Mesenteric fat pad (tissue), 1 donor: ENCODE measurements around the gene ADCY2. TPM values are rescaled to one million over a fixed set of nuclear protein-coding genes. Genes with fewer than 3 reads are reported as not detected.
"Not testable (repeated sequence)": the region's sequence is repeated elsewhere in the genome, so short reads cannot be mapped to it uniquely, and the experiment has no call there.

Source experiments
- DNase-seq: peaks from one replicate; pipeline ENCODE4 v3.0.0-alpha.2; 2020; ENCODE audit warnings: low spot score
- total RNA-seq: library from RNA; stranded (reverse); fragmentation: NEBNext Ultra II Directional; extraction: Animal tissue kit (Norgen Biotek cat#: 25700); gene quantifications from one replicate; pipeline ENCODE4 v1.2.1, GENCODE V29; 2021
- donor health status: DM: yes; HTN: yes; CAD: no.

Gene ADCY2
- total RNA-seq, 1 donor from 2014 or later, result 1.2 TPM

DNA sequence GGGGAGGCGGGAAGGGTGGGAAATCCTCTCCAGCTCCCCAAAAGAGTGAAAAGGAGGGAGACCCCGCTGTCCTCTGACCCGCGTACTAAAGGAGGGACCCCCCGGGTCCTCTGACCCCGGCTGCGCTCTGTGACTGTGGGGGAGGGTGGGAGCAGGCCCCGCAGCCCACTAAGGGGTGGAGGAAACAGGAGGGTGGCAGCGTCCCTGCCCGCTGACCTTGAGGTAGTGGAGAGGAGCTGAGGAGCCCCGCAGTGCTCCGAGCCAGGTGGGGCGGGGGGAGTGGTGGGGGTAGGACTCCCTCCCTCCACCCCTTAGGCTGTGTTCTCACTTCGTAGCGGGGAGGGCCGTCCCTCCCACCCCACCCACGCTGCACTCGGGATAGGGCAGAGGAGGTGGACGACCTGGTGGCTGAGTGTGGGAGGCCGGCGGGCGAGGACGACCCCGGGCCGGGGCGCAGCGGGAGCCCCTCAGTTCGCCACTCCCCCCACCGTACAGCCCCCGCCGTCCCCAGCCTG lies 449 bp upstream of the ADCY2 start:
- DNase-seq, result no peak

DNA sequence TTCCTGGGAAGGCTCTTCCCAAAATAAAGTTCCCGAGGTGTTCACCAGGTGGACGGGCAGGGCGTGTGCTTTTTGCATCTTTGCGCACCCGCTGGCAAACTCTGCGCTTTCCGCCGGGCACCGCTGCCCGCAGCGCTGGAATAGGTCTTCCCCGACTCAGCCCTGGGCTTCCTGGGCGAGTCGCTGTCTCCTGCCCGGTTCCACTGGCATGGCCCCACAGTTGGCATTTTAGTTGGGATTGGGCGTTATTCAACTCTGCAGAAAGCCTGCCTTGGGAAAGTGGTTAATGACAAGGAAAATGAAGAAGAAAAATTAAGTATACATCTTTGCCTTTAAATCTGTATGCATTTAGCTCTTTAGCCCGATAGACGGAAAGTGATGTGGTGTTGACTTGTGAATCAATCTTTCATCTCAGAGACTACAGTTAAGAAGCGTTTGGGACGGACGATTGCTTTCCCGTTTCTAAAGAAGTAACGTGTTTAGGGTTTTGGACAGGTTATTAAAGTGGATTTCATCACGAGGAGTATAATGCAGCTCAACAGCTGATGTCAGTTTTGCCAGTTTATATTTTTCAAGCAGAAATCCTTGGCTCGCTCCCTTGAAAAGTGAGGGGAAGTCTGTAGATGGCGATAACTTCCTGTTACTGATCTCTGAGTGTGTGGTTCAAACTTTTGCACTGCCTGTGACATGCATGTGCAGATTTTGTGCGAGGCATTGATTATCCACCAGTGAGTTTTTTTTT lies 946 bp downstream of the ADCY2 start:
- no peak for DNase-seq

DNA sequence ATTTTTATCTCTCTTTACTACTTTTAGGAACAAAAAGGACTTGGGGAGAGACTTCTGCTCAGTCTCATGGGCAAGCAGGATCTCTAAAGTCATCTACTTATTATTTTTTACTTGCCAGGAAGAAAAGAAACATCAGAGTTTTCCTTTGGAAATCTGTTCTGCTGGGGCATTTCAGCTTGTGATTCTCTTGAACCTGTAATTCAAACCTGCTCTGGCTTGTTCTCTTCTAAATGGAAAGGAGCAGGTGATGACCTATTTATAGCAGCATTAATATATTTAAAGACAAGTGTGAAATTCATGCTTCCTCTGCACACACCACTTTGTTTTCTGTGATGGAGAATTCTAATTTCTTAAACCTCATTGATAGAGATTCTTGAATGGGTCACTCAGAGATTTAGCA lies 2.0 kb downstream of the ADCY2 start:
- no peak for DNase-seq

- no peak for DNase-seq
Measured at GRCh38 chr5:7398596-7399280, 2.8 kb downstream of the ADCY2 start.

DNA sequence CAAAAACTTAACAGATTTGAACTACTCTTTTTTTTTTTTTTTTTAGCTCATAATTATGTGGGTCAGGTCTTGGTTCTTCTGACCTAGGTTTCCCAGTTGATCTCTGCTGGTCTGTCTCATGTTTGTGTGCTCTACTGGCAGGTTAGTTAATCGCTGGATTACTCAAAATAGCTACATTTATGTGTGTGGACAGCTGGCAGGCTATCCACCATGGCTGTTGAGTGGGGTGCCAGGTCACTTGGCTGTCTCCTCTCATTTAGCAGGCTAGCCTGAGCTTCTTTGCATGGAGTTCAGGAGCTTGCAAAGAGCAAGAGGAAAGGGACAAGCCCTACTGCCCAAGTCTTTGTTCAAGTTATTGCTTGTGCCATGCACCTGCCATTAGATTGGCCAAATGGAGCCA lies 9.3 kb downstream of the ADCY2 start:
- no peak for DNase-seq

- no peak for DNase-seq
Measured at GRCh38 chr5:7410936-7411511, 15.1 kb downstream of the ADCY2 start.

DNA sequence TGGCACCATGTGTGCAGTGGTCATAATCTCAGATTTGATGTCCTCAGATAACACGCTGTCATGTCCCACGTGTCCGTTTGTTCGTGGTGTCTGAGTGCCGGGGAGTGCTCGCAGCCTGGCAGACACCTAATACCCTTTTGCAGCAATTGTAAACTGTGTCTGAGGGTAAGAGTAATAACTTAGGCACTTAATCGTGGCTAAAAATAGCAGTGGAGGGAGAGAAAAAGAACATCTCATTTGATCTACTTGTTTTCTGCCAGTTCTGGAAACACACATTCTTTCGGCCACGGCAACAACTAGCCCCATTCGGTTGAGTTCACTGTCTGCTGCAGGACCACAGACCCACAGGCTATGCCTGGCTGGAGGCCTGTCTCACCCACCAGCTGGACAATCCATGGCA lies 16.5 kb downstream of the ADCY2 start:
- no peak for DNase-seq

DNA sequence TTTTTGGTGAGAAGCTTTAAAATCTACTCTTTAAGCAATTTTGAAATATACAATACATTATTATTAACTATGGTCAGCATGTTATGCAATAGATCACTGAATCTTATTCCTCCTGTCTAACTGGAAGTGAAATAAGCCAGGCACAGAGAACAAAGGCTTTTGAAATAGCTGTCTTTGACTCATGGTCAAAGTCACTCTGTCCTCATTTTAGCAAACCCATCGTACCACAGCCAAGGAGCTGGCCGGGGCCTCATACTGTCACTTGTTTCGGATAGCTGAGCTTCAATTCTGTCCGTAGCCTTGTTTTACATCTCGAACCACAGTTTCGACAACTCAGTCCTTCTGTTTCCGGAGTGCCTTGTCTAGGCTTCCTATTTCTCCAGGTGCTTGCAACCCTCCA lies 19.2 kb downstream of the ADCY2 start:
- DNase-seq, result no peak

GRCh38 chr5:7415587-7416535 lies 19.9 kb downstream of the ADCY2 start:
- no peak for DNase-seq

GRCh38 chr5:7418276-7418675 lies 22.3 kb downstream of the ADCY2 start:
- no peak for DNase-seq

DNA sequence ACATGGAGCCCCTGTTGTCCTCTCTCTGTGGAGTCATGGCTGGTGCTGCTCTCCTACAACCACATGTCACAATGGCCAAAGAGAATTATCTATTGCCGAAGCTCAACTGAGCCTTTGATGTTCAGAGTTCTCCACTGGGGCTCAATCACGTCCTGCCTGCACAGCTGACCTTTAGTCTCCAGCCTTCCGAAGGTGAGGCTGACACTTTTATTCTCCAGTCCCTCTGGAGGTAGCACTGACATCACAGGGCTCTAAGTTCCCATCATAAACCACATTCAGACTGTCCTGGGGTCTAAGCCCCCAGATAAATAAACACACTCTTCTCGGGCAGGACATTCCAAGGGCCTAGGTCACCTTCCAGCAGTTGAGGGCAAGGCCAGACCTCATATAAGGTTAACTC lies 23.4 kb downstream of the ADCY2 start:
- no peak for DNase-seq

DNA sequence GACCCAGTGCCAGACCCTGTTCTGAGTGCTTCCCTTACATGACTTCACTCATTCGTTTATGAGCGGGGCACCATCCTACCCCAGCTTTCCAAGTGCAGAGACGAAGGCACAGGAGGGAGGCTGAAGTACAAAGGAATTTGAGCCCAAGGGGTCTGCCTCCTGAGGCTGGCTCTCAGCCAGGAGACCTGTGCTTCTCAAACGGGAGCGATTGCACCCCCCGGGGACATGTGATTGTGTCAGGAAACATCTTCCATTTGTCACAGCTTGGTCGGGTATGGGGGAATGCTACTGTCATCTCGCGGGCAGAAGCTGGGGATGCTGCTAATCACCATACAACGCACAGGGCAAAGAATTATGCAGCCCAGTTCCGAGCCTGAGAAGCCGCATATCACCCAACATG lies 23.9 kb downstream of the ADCY2 start:
- no peak for DNase-seq

GRCh38 chr5:7420510-7421280 lies 24.8 kb downstream of the ADCY2 start:
- no peak for DNase-seq

- no peak for DNase-seq
Measured at GRCh38 chr5:7422316-7423106, 26.6 kb downstream of the ADCY2 start.

- DNase-seq, result not testable (repeated sequence)
Measured at GRCh38 chr5:7423231-7423630, 27.3 kb downstream of the ADCY2 start.

DNA sequence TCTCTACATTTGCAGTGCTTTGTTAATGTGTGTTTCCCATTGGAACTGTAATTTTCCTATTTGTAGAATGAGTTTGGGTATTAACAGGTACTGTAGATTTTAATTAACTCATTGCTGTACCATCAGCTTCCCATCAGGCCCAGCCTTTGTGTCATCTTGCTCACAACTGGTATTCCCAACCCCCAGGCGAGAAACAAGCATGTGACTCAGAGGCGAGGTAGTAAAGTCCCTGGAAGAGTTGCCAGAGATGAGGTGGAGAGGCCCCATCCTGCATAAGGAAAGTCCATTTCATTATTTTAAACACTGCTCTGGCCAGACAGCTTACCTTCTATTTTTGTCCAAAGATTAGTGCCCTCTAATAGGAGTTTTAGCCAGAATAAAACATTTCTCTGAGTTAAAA lies 29.9 kb downstream of the ADCY2 start:
- DNase-seq, result no peak

DNA sequence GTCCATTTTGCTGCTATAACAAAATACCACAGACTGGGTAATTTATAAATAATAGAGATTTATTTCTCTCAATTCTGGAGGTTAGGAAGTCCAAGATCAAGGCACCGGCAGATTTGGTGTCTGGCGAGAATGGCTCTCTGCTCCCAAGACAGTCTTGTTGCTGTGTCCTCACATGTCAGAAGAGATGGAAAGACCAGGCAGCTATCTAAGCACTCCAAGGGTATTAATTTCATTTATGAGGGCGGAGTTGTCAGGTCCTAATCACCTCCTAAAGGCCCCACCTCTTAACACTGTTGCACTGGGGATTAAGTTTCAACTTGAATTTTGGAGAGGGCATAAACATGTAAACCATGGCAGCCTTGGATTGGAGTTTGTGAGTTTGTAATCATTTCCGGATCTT lies 30.3 kb downstream of the ADCY2 start:
- DNase-seq, result no peak

- no peak for DNase-seq
Measured at GRCh38 chr5:7434914-7435313, 39.0 kb downstream of the ADCY2 start.

GRCh38 chr5:7435503-7435902 lies 39.6 kb downstream of the ADCY2 start:
- no peak for DNase-seq

DNA sequence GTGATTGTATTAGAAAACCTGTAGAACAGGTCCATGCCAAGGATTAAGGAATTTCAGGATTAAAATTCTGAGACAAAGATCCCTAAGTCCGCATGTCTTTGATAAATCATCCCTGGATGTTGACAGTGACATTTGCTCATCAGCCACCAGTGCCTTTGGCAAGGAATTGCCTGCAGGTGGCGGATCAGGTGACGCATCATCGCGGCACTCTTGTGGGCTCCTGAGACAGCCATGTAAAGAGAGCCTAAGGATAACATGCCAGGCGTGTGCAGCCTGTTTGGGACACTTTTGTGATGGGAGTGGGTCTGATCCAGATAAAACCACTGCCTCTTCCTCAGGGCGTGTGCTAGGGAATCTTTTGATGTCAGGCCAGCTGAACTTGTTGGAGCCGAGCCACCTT lies 40.6 kb downstream of the ADCY2 start:
- DNase-seq, result no peak
